Endothelial cell (in vitro differentiated cells): ENCODE data around the gene BTBD16. TPM values are rescaled to one million over a fixed set of nuclear protein-coding genes. Genes with fewer than 3 reads are reported as not detected.
A peak's percentile ranks its signal among the peaks of the same experiment; 100 is the strongest.

Source experiments
- DNase-seq: peaks from one replicate; pipeline ENCODE4 v3.0.0; 2021; ENCODE audit warnings: low spot score
- H3K27ac Mint-ChIP-seq: one replicate; pipeline ENCODE4 v1.8.0; 2021; ENCODE audit warnings: mixed read lengths, inconsistent platforms; ENCODE audit not compliant: unreplicated experiment
- H3K27me3 Mint-ChIP-seq: one replicate; pipeline ENCODE4 v1.8.0; 2021; ENCODE audit warnings: mild to moderate bottlenecking, moderate library complexity, mixed read lengths, inconsistent platforms; ENCODE audit not compliant: unreplicated experiment
- H3K36me3 Mint-ChIP-seq: one replicate; pipeline ENCODE4 v1.8.0; 2021; ENCODE audit warnings: mild to moderate bottlenecking, low read depth, mixed read lengths, inconsistent platforms; ENCODE audit not compliant: unreplicated experiment
- H3K4me1 Mint-ChIP-seq: one replicate; pipeline ENCODE4 v1.8.0; 2021; ENCODE audit warnings: mild to moderate bottlenecking, mixed read lengths, inconsistent platforms; ENCODE audit not compliant: unreplicated experiment
- H3K4me3 Mint-ChIP-seq: one replicate; pipeline ENCODE4 v1.8.0; 2021; ENCODE audit warnings: mild to moderate bottlenecking, mixed read lengths, inconsistent platforms; ENCODE audit not compliant: unreplicated experiment
- H3K9me3 Mint-ChIP-seq: one replicate; pipeline ENCODE4 v1.8.0; 2021; ENCODE audit warnings: mixed read lengths, inconsistent platforms; ENCODE audit not compliant: unreplicated experiment
- total RNA-seq: library from RNA; stranded (reverse); fragmentation: NEBNext Ultra II Directional; extraction: Animal tissue kit (Norgen Biotek cat#: 25700); gene quantifications from one replicate; pipeline ENCODE4 v1.2.1, GENCODE V29; 2021; ENCODE audit not compliant: unreplicated experiment
- TF ChIP-seq, protein P1 (sequence below): fragments of 200-600 bp; sonication (generic); IDR thresholded peaks from one replicate; pipeline ENCODE4 v1.5.0; 2021; ENCODE audit warnings: antibody characterized with exemption; ENCODE audit not compliant: unreplicated experiment

BTBD16 gene
- total RNA-seq, 1 donor from 2014 or later: 0.23 TPM

DNA sequence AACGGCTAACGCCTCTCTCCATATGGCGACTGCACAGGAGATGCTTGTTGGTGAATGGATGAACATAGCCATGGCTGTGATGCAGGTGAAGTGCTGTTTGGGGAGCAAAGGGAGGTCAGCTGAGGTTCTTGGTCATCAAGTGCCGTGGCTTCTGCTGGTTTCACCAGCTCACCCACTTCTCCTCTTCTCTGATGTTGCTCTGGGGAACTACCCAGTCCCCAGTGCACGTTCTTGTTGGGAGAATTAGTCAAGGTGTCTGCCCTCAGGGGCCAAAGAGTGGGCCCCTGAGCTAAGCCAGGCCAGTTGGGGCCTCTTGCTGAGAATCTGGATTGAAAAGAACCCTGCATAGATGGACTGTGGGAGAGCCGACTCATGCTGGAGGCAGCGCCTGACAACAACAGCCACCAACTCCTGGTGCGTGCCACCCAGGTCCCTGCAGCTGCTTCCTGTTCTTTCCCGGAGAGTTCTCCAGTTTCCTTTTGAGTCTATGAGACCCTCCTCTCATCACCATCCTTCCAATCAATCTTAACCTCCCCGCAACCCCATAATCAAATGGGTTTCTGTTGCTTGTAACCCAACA is 3.0 kb downstream of the BTBD16 start:
- Mint-ChIP-seq H3K4me1 (peaks cover 5% of the 10 kb centered on the region), H3K36me3 (peaks cover 4% of the 10 kb centered on the region), H3K9me3 (no peaks in the 10 kb centered on the region), H3K27ac (no peak overlapping the region), H3K27me3 (no peaks in the 10 kb centered on the region), H3K4me3 (no peak overlapping the region)
- no peak for DNase-seq
- TF ChIP-seq, protein P1, sequence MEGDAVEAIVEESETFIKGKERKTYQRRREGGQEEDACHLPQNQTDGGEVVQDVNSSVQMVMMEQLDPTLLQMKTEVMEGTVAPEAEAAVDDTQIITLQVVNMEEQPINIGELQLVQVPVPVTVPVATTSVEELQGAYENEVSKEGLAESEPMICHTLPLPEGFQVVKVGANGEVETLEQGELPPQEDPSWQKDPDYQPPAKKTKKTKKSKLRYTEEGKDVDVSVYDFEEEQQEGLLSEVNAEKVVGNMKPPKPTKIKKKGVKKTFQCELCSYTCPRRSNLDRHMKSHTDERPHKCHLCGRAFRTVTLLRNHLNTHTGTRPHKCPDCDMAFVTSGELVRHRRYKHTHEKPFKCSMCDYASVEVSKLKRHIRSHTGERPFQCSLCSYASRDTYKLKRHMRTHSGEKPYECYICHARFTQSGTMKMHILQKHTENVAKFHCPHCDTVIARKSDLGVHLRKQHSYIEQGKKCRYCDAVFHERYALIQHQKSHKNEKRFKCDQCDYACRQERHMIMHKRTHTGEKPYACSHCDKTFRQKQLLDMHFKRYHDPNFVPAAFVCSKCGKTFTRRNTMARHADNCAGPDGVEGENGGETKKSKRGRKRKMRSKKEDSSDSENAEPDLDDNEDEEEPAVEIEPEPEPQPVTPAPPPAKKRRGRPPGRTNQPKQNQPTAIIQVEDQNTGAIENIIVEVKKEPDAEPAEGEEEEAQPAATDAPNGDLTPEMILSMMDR: no peak

DNA sequence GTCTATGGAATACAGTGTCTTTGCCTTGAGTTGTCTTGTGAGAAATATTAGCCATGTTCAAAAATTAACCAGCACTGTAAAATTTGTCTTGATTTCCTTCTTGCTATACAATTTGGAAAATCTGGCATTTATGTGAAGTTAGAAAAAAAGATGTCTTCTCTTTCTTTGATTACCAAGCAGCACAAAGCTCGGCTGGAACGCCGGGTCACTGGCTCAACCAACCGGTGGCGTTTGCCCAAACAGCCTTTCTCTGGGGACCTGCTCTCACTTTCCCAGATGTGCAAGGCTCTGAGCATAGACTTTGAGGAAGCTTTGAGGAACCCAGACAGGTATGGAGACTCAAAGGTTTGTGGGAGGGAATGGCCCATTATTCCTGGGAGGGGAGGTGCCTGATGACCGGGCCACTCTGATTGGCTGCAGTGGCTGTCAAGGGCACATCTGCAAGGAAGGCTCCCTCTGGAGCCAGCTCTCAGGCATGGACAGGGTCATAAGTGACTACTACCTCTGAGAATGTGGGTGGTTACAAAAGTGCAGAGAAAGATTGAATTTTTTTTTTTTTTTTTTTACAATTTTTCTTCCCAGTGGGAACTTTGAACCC is 5.6 kb downstream of the BTBD16 start:
- Mint-ChIP-seq H3K36me3 (no peaks in the 10 kb centered on the region), H3K27ac (no peak overlapping the region), H3K4me3 (no peak overlapping the region), H3K27me3 (no peaks in the 10 kb centered on the region), H3K4me1 (peaks cover 11% of the 10 kb centered on the region), H3K9me3 (no peaks in the 10 kb centered on the region)
- no peak for DNase-seq
- TF ChIP-seq, protein P1: no peak

DNA sequence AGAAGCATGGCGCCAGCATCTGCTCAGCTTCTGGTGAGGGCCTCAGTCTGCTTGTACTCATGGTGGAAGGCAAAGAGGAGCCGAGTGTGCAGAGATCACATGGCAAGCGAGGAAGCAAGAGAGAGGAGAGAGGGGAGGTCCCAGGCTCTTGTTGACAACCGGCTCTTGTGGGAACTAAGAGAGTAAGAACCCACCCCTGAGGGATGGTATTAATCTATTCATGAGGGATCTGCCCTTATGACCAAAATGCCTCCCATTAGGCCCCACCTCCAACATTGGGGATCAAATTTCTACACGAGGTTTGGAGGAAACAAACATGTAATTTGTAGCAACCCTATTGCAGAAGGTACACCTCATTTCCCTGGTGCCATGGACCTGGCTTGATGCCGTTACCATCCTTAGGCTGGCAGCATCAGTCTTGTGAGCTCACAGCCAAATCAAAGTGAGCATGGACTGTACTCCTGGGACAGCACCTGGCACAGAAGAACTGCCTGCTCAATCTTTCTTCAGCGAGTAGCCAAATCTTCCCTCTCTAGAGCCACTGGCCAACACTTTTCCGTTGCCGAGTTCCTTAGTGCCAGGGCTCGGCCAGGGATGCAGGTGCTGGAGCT is 6.5 kb downstream of the BTBD16 start:
- TF ChIP-seq, protein P1: no peak
- no peaks in the 10 kb centered on the region for H3K36me3 Mint-ChIP-seq
- H3K27me3 Mint-ChIP-seq: no peaks in the 10 kb centered on the region
- no peak overlapping the region for H3K27ac Mint-ChIP-seq
- no peaks in the 10 kb centered on the region for H3K9me3 Mint-ChIP-seq
- peaks cover 11% of the 10 kb centered on the region for H3K4me1 Mint-ChIP-seq
- no peak overlapping the region for H3K4me3 Mint-ChIP-seq
- no peak for DNase-seq

DNA sequence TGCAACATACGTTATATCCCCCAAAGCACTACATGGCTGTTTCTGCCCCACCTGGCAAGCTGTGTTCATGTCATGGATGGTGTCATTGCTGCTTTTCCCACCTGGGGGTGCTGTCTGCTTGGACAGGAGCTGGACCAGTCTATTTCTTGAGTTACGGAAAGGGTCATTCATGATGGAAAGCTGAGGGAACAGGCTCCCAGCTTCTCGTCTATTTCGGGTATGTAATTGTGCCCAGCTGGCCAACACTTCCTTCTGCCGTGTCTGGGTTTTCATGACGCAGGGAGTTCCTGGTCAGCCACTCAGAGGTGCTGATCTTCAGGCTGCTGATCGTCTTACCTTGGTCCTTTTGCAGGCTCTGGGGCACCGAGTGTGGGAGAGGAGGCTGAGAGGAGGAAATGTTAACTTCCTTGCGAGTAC is 8.6 kb downstream of the BTBD16 start:
- H3K27me3 Mint-ChIP-seq: no peaks in the 10 kb centered on the region
- TF ChIP-seq, protein P1: peak; percentile 72
- peak; percentile 81 for DNase-seq
- H3K27ac Mint-ChIP-seq: no peak overlapping the region
- H3K4me3 Mint-ChIP-seq: no peak overlapping the region
- no peaks in the 10 kb centered on the region for H3K36me3 Mint-ChIP-seq
- H3K9me3 Mint-ChIP-seq: no peaks in the 10 kb centered on the region
- peaks cover 7% of the 10 kb centered on the region for H3K4me1 Mint-ChIP-seq

DNA sequence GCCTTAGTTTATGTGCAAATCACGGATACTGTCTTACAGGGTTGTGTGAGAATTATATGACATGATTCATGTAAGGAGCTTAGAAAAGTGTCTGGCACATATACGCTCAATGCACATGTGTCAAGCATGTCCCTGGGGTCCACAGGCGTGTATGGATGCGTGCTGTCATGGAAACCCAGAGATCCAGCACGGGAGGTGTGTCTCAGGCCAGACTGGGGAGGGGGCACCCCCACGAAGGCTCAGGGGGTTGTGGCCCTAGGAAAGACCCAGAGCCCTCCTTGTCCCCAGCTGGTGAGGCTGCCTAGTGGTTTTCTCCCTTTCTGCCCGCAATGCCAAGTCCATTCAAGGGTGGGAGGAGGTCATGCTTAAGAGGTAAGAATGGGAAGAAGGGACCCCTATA is 9.1 kb downstream of the BTBD16 start:
- TF ChIP-seq, protein P1: no peak
- no peak for DNase-seq
- no peaks in the 10 kb centered on the region for H3K27me3 Mint-ChIP-seq
- no peaks in the 10 kb centered on the region for H3K9me3 Mint-ChIP-seq
- H3K36me3 Mint-ChIP-seq: no peaks in the 10 kb centered on the region
- no peak overlapping the region for H3K27ac Mint-ChIP-seq
- H3K4me1 Mint-ChIP-seq: peaks cover 7% of the 10 kb centered on the region
- no peak overlapping the region for H3K4me3 Mint-ChIP-seq
